Gastrocnemius medialis (tissue), 4 donors: ENCODE measurements around the gene HAVCR2. TPM values are rescaled to one million over a fixed set of nuclear protein-coding genes. Genes with fewer than 3 reads are reported as not detected.

ENCODE experiments used
- ATAC-seq, 2 donors: fragments of 150-250 bp; one replicate each; pipeline ENCODE4 v1.9.1; 2016
- DNase-seq, 2 donors: peaks; one replicate each; pipeline ENCODE4 v3.0.0-alpha.2; 2019
- H3K27ac ChIP-seq, 4 donors: fragments of 200-600 bp; sonication (generic); 1 replicate in 1 of 4; 2 replicates in 3 of 4; pipeline ENCODE4 v1.5.1; 2016 to 2018; ENCODE audit warnings: mild to moderate bottlenecking in 2 of 4, moderate library complexity in 1 of 4
- H3K27me3 ChIP-seq, 3 donors: fragments of 200-600 bp; sonication (generic) in 2 of 3; 1 replicate in 1 of 3; 2 replicates in 2 of 3; pipeline versions ENCODE4 v1.5.1 to v1.6.0; 2016 to 2019; ENCODE audit warnings: mild to moderate bottlenecking in 1 of 3, moderate library complexity in 1 of 3
- H3K36me3 ChIP-seq, 2 donors: fragments of 200-600 bp; sonication (generic) in 1 of 2; one replicate each; pipeline ENCODE4 v1.5.1; 2017 to 2018
- H3K4me1 ChIP-seq, 2 donors: fragments of 200-600 bp; sonication (generic) in 1 of 2; one replicate each; pipeline ENCODE4 v1.5.1; 2016 to 2017; ENCODE audit warnings: mild to moderate bottlenecking in 2 of 2
- H3K4me3 ChIP-seq, 4 donors: fragments of 200-600 bp; sonication (generic) in 3 of 4; 1 replicate in 1 of 4; 2 replicates in 3 of 4; pipeline ENCODE4 v1.5.1; 2016 to 2019; ENCODE audit warnings: mild to moderate bottlenecking in 2 of 4
- H3K9me3 ChIP-seq, 3 donors: fragments of 200-600 bp; sonication (generic) in 2 of 3; 1 replicate in 1 of 3; 2 replicates in 2 of 3; pipeline ENCODE4 v1.5.1; 2016 to 2019
- CTCF ChIP-seq, 5 experiments: fragments of 450-650 bp in 3 of 5; fragments of 200-600 bp in 2 of 5; sonication (generic) in 2 of 5; IDR thresholded peaks in 4 of 5; conservative IDR thresholded peaks in 1 of 5; 1 replicate in 4 of 5; 2 replicates in 1 of 5; pipeline ENCODE4 v1.5.1; 2016 to 2019; ENCODE audit warnings: antibody characterized with exemption in 5 of 5, mild to moderate bottlenecking in 3 of 5, moderate library complexity in 3 of 5
- POLR2A ChIP-seq, 2 donors: fragments of 450-650 bp; IDR thresholded peaks; one replicate each; pipeline ENCODE4 v1.6.1; 2017; ENCODE audit warnings: antibody characterized with exemption in 2 of 2, mild to moderate bottlenecking in 2 of 2, moderate library complexity in 2 of 2
- in situ Hi-C, 4 donors: fragments of 200-750 bp; cut with MboI; loops; one replicate each; pipeline versions ENCODE4 v1.15.0 to v1.8.0; 2017; ENCODE audit warnings: low sequenced_read_pairs in 4 of 4
- intact Hi-C: fragments of 100-400 bp; cut with DNase I; formaldehyde crosslinking; loops from one replicate; pipeline ENCODE4 v1.15.1; 2023; ENCODE audit warnings: low total_unique reads
- total RNA-seq, 4 donors: library from RNA; depleted of rRNA; stranded (reverse); fragments of >200 nt; gene quantifications; one replicate each; pipeline versions ENCODE4 v1.1.0 to v1.2.3, GENCODE V29; 2016

Gene HAVCR2
- total RNA-seq, 4 donors from 2014 or later: 1.2 to 5.0 (median 1.6) TPM

GRCh38 chr5:157086751-157087359 is 22.0 kb downstream of the HAVCR2 start:
- no peak for TF ChIP-seq CTCF (IDR thresholded peaks at IDR 0.05 in 4 of 5, conservative IDR thresholded peaks at IDR 0.05 in 1 of 5)
- DNase-seq: no peak
- in situ Hi-C loops (no loop called here), intact Hi-C loops (no loop called here)
- Histone ChIP-seq H3K27ac (no peak overlapping the region), H3K4me1 (no peaks in the 10 kb centered on the region), H3K9me3 (no peaks in the 10 kb centered on the region), H3K36me3 (no peaks in the 10 kb centered on the region), H3K4me3 (no peak overlapping the region), H3K27me3 (no peaks in the 10 kb centered on the region)
- no peak for ATAC-seq

GRCh38 chr5:157085930-157086329 is 22.9 kb downstream of the HAVCR2 start:
- intact Hi-C loops: no loop called here
- no peaks in the 10 kb centered on the region for H3K4me1 ChIP-seq
- no peaks in the 10 kb centered on the region for H3K36me3 ChIP-seq
- H3K9me3 ChIP-seq: no peaks in the 10 kb centered on the region
- DNase-seq: no peak
- no peak for ATAC-seq
- no peaks in the 10 kb centered on the region for H3K27me3 ChIP-seq
- in situ Hi-C loops: no loop called here
- no peak for TF ChIP-seq CTCF (IDR thresholded peaks at IDR 0.05 in 4 of 5, conservative IDR thresholded peaks at IDR 0.05 in 1 of 5)
- no peak overlapping the region for H3K27ac ChIP-seq
- no peak overlapping the region for H3K4me3 ChIP-seq

GRCh38 chr5:157080286-157080685 is 28.6 kb downstream of the HAVCR2 start:
- Histone ChIP-seq H3K27ac (no peak overlapping the region), H3K9me3 (no peaks in the 10 kb centered on the region), H3K36me3 (no peaks in the 10 kb centered on the region), H3K4me3 (no peak overlapping the region), H3K27me3 (no peaks in the 10 kb centered on the region), H3K4me1 (no peaks in the 10 kb centered on the region)
- in situ Hi-C loops (no loop called here), intact Hi-C loops (no loop called here)
- ATAC-seq: no peak
- TF ChIP-seq CTCF (IDR thresholded peaks at IDR 0.05 in 4 of 5, conservative IDR thresholded peaks at IDR 0.05 in 1 of 5) (no peak), POLR2A (IDR thresholded peaks at IDR 0.05) (no peak)
- DNase-seq: no peak

GRCh38 chr5:157076558-157076957 is 32.3 kb downstream of the HAVCR2 start:
- H3K4me3 ChIP-seq: no peak overlapping the region
- TF ChIP-seq CTCF (IDR thresholded peaks at IDR 0.05 in 4 of 5, conservative IDR thresholded peaks at IDR 0.05 in 1 of 5): no peak
- TF ChIP-seq POLR2A (IDR thresholded peaks at IDR 0.05): no peak
- no peak overlapping the region for H3K27ac ChIP-seq
- no peaks in the 10 kb centered on the region for H3K9me3 ChIP-seq
- in situ Hi-C loops: no loop called here
- intact Hi-C loops: no loop called here
- no peaks in the 10 kb centered on the region for H3K4me1 ChIP-seq
- no peak for DNase-seq
- H3K36me3 ChIP-seq: no peaks in the 10 kb centered on the region
- peak in 1 of 2 donors; percentile 33 for ATAC-seq
- H3K27me3 ChIP-seq: no peaks in the 10 kb centered on the region

GRCh38 chr5:157072508-157072907 is 36.3 kb downstream of the HAVCR2 start:
- no peak overlapping the region for H3K27ac ChIP-seq
- DNase-seq: no peak
- H3K36me3 ChIP-seq: no peaks in the 10 kb centered on the region
- H3K4me1 ChIP-seq: no peaks in the 10 kb centered on the region
- H3K27me3 ChIP-seq: no peaks in the 10 kb centered on the region
- TF ChIP-seq CTCF (IDR thresholded peaks at IDR 0.05 in 4 of 5, conservative IDR thresholded peaks at IDR 0.05 in 1 of 5) (no peak), POLR2A (IDR thresholded peaks at IDR 0.05) (no peak)
- H3K4me3 ChIP-seq: no peak overlapping the region
- intact Hi-C loops: no loop called here
- in situ Hi-C loops: no loop called here
- no peaks in the 10 kb centered on the region for H3K9me3 ChIP-seq
- ATAC-seq: no peak
